GM11168 (cell line): ENCODE data around the gene GNG4.
"Not testable (repeated sequence)": the region's sequence is repeated elsewhere in the genome, so short reads cannot be mapped to it uniquely, and the experiment has no call there.

Experiments
- in situ Hi-C: fragments of 300-500 bp; cut with MboI; formaldehyde crosslinking; loops from one replicate; pipeline ENCODE4 v1.12.0; 2022; ENCODE audit warnings: low sequenced_read_pairs; ENCODE audit not compliant: unreplicated experiment

Gene GNG4

GRCh38 chr1:235588156-235588555 lies 61.4 kb downstream of the GNG4 start:
- in situ Hi-C loops, result no loop called here

- in situ Hi-C loops, result no loop called here
Measured at GRCh38 chr1:235586992-235587391, 62.6 kb downstream of the GNG4 start.

- in situ Hi-C loops, result no loop called here
Measured at GRCh38 chr1:235586413-235586812, 63.2 kb downstream of the GNG4 start.

GRCh38 chr1:235584973-235585372 lies 64.6 kb downstream of the GNG4 start:
- in situ Hi-C loops, result no loop called here

GRCh38 chr1:235583511-235584001 lies 66.0 kb downstream of the GNG4 start:
- in situ Hi-C loops, result no loop called here

GRCh38 chr1:235582130-235582529 lies 67.5 kb downstream of the GNG4 start:
- in situ Hi-C loops, result no loop called here

GRCh38 chr1:235579891-235580290 lies 69.7 kb downstream of the GNG4 start:
- in situ Hi-C loops, result no loop called here

- in situ Hi-C loops, result no loop called here
Measured at GRCh38 chr1:235575597-235575996, 74.0 kb downstream of the GNG4 start.

GRCh38 chr1:235573880-235574279 lies 75.7 kb downstream of the GNG4 start:
- in situ Hi-C loops, result no loop called here

- in situ Hi-C loops, result not testable (repeated sequence)
Measured at GRCh38 chr1:235572971-235573370, 76.6 kb downstream of the GNG4 start.

- in situ Hi-C loops, result no loop called here
Measured at GRCh38 chr1:235571482-235571881, 78.1 kb downstream of the GNG4 start.

GRCh38 chr1:235567812-235568503 lies 81.6 kb downstream of the GNG4 start:
- in situ Hi-C loops, result no loop called here

- in situ Hi-C loops, result no loop called here
Measured at GRCh38 chr1:235566084-235566483, 83.5 kb downstream of the GNG4 start.

- in situ Hi-C loops, result no loop called here
Measured at GRCh38 chr1:235563513-235564061, 86.0 kb downstream of the GNG4 start.

- in situ Hi-C loops, result no loop called here
Measured at GRCh38 chr1:235562589-235562988, 87.0 kb downstream of the GNG4 start.

- in situ Hi-C loops, result no loop called here
Measured at GRCh38 chr1:235558621-235559169, 90.9 kb downstream of the GNG4 start.

- in situ Hi-C loops, result no loop called here
Measured at GRCh38 chr1:235557495-235557894, 92.1 kb downstream of the GNG4 start.

- in situ Hi-C loops, result no loop called here
Measured at GRCh38 chr1:235556807-235557206, 92.8 kb downstream of the GNG4 start.

GRCh38 chr1:235553112-235553551 lies 96.5 kb downstream of the GNG4 start:
- in situ Hi-C loops, result no loop called here

- in situ Hi-C loops, result no loop called here
Measured at GRCh38 chr1:235552146-235552716, 97.4 kb downstream of the GNG4 start.
